SK-N-SH (cell line): Measurements from ENCODE around the gene DHCR24. TPM values are rescaled to one million over a fixed set of nuclear protein-coding genes. Genes with fewer than 3 reads are reported as not detected.

Experiments
- CTCF ChIA-PET: fragments of 300-600, 350-600 bp; formaldehyde crosslinking; extraction: SDS; loops from one replicate; lab custom pipeline; 2021; lab: Yijun Ruan, JAX
- POLR2A ChIA-PET: fragments of 350-600 bp; sonication (Branson Sonifier 250); formaldehyde crosslinking; extraction: SDS; loops from one replicate; lab custom pipeline; 2020; ENCODE audit warnings: antibody characterized with exemption, inconsistent platforms; lab: Yijun Ruan, JAX
- DNase-seq: peaks from one replicate; pipeline ENCODE4 v3.0.0; 2012
- H2AFZ ChIP-seq: fragments of 200-600 bp; sonication (generic); 2 replicates; pipeline ENCODE4 v1.8.1; 2016; ENCODE audit warnings: antibody characterized with exemption, mild to moderate bottlenecking, low read depth
- H3F3A ChIP-seq: fragments of 200-600 bp; sonication (generic); replicated peaks from 2 replicates; pipeline ENCODE3; 2016; ENCODE audit warnings: antibody characterized with exemption, mild to moderate bottlenecking; ENCODE audit not compliant: insufficient read depth
- H3K27ac ChIP-seq, 2 experiments: fragments of 200-500 bp in 1 of 2; fragments of 200-600 bp in 1 of 2; sonication (Bioruptor generic) in 1 of 2; sonication (generic), shearing (Covaris generic) in 1 of 2; 2 replicates each; pipeline versions ENCODE4 v1.5.1 to v1.6.1; 2014 to 2016; ENCODE audit warnings: low read depth in 2 of 2, inconsistent platforms in 1 of 2, low read length in 1 of 2, mild to moderate bottlenecking in 1 of 2, mixed read lengths in 1 of 2
- H3K27me3 ChIP-seq: fragments of 200-600 bp; sonication (generic), shearing (Covaris generic); 2 replicates; pipeline ENCODE4 v1.6.1; 2016; ENCODE audit warnings: mixed run types; ENCODE audit not compliant: insufficient read depth
- H3K36me3 ChIP-seq, 2 experiments: fragments of 200-500 bp in 1 of 2; fragments of 200-600 bp in 1 of 2; sonication (Bioruptor generic) in 1 of 2; sonication (generic) in 1 of 2; replicated peaks in 1 of 2; 2 replicates each; pipeline versions ENCODE3 to v1.5.1; 2014 to 2016; ENCODE audit warnings: low read length in 1 of 2, mild to moderate bottlenecking in 1 of 2; ENCODE audit not compliant: insufficient read depth in 2 of 2, control insufficient read depth in 1 of 2
- H3K4me1 ChIP-seq, 2 experiments: fragments of 200-500 bp in 1 of 2; fragments of 200-600 bp in 1 of 2; sonication (Bioruptor generic) in 1 of 2; sonication (generic), shearing (Covaris generic) in 1 of 2; 2 replicates each; pipeline versions ENCODE4 v1.5.1 to v1.6.1; 2014 to 2016; ENCODE audit warnings: low read depth in 1 of 2, low read length in 1 of 2, mixed run types in 1 of 2; ENCODE audit not compliant: insufficient read depth in 2 of 2, control insufficient read depth in 1 of 2
- H3K4me2 ChIP-seq: fragments of 200-600 bp; sonication (generic), shearing (Covaris generic); 2 replicates; pipeline ENCODE4 v1.6.1; 2017; ENCODE audit warnings: mixed run types
- H3K4me3 ChIP-seq, 2 experiments: fragments of 200-500 bp in 1 of 2; fragments of 200-600 bp in 1 of 2; sonication (Bioruptor generic) in 1 of 2; sonication (generic), shearing (Covaris generic) in 1 of 2; 2 replicates each; pipeline versions ENCODE4 v1.5.1 to v1.8.1; 2014 to 2016; ENCODE audit warnings: low read depth in 2 of 2, inconsistent platforms in 1 of 2, low read length in 1 of 2, mild to moderate bottlenecking in 1 of 2, mixed read lengths in 1 of 2, moderate library complexity in 1 of 2
- H3K79me2 ChIP-seq: fragments of 200-600 bp; sonication (generic); 2 replicates; pipeline ENCODE4 v1.8.1; 2017; ENCODE audit warnings: mild to moderate bottlenecking; ENCODE audit not compliant: insufficient read depth
- H3K9ac ChIP-seq: fragments of 200-600 bp; sonication (generic); 2 replicates; pipeline ENCODE4 v1.6.1; 2017; ENCODE audit warnings: mixed run types
- H3K9me2 ChIP-seq: fragments of 200-600 bp; sonication (generic); 2 replicates; pipeline ENCODE4 v1.6.1; 2017; ENCODE audit warnings: mixed run types
- H3K9me3 ChIP-seq: fragments of 200-600 bp; sonication (generic); 2 replicates; pipeline ENCODE4 v1.6.1; 2017; ENCODE audit warnings: mixed run types, mild to moderate bottlenecking, moderate library complexity
- H4K20me1 ChIP-seq: fragments of 200-600 bp; sonication (generic); 2 replicates; pipeline ENCODE4 v1.6.1; 2017; ENCODE audit warnings: mild to moderate bottlenecking, mixed run types; ENCODE audit not compliant: insufficient read depth
- ELF1 ChIP-seq: IDR thresholded peaks from 2 replicates; pipeline ENCODE4 v1.4.0; 2012
- EP300 ChIP-seq, 2 experiments: IDR thresholded peaks; 2 replicates each; pipeline versions ENCODE4 v1.4.0 to v1.6.1; 2012; ENCODE audit warnings: borderline replicate concordance in 1 of 2, low read depth in 1 of 2, low read length in 1 of 2
- EZH2phosphoT487 ChIP-seq: fragments of 200-600 bp; sonication (generic); IDR thresholded peaks from 2 replicates; pipeline ENCODE4 v1.6.1; 2017; ENCODE audit warnings: low read depth, mixed run types, mild to moderate bottlenecking, antibody characterized with exemption, moderate library complexity, borderline replicate concordance
- FOSL2 ChIP-seq: IDR thresholded peaks from 2 replicates; pipeline ENCODE4 v1.4.0; 2012; ENCODE audit warnings: low read depth, mild to moderate bottlenecking, moderate library complexity, borderline replicate concordance
- FOXJ3 ChIP-seq: sonication (generic); formaldehyde crosslinking; IDR thresholded peaks from 2 replicates; pipeline ENCODE4 v1.5.1; 2020; ENCODE audit warnings: mild to moderate bottlenecking, missing genetic modification reagents
- GABPA ChIP-seq: IDR thresholded peaks from 2 replicates; pipeline ENCODE4 v1.4.0; 2012; ENCODE audit warnings: low read depth, mild to moderate bottlenecking
- GATA2 ChIP-seq: sonication (generic); formaldehyde crosslinking; IDR thresholded peaks from 2 replicates; pipeline ENCODE4 v1.5.0; 2020; ENCODE audit warnings: mild to moderate bottlenecking, missing genetic modification reagents
- IRF3 ChIP-seq: fragments of 150-350 bp; IDR thresholded peaks from 2 replicates; pipeline ENCODE4 v1.6.1; 2016; ENCODE audit warnings: mild to moderate bottlenecking, low read depth, low read length
- JUND ChIP-seq: IDR thresholded peaks from 2 replicates; pipeline ENCODE4 v1.4.0; 2012
- MXI1 ChIP-seq: IDR thresholded peaks from 2 replicates; pipeline ENCODE4 v1.6.1; 2012; ENCODE audit warnings: mild to moderate bottlenecking, low read depth, low read length, improper control_type of control experiment
- NRF1 ChIP-seq: IDR thresholded peaks from 2 replicates; pipeline ENCODE4 v1.6.1; 2012; ENCODE audit warnings: low read depth, mild to moderate bottlenecking, low read length
- SIN3A ChIP-seq: IDR thresholded peaks from 2 replicates; pipeline ENCODE4 v1.6.1; 2012; ENCODE audit warnings: low read depth, mild to moderate bottlenecking, low read length, moderate library complexity, borderline replicate concordance
- SMC3 ChIP-seq: IDR thresholded peaks from 2 replicates; pipeline ENCODE4 v1.6.1; 2012; ENCODE audit warnings: low read depth, low read length, improper control_type of control experiment
- YY1 ChIP-seq: IDR thresholded peaks from 2 replicates; pipeline ENCODE4 v1.4.0; 2012; ENCODE audit warnings: low read depth, mild to moderate bottlenecking
- WGBS: methylation state at CpG from one replicate; pipeline ENCODE4 v1.1.6; 2017; ENCODE audit warnings: low lambda C conversion rate; 5-methylcytosine and 5-hydroxymethylcytosine counted together
- polyA plus RNA-seq, 3 experiments: library from polyadenylated mRNA; depleted of rRNA; stranded (reverse); fragments of >200 nt; gene quantifications; 2 replicates each; pipeline ENCODE4 v1.2.3, GENCODE V29; 2012
- TF ChIP-seq, protein P1 (sequence below): fragments of 200-600 bp; sonication (generic); IDR thresholded peaks from 2 replicates; pipeline ENCODE4 v1.6.1; 2017; ENCODE audit warnings: antibody characterized with exemption, mild to moderate bottlenecking, moderate library complexity

Gene DHCR24
- polyA plus RNA-seq, 1 of the 3 experiments (the other 2 are of a cell fraction) = 4.3 TPM

DNA sequence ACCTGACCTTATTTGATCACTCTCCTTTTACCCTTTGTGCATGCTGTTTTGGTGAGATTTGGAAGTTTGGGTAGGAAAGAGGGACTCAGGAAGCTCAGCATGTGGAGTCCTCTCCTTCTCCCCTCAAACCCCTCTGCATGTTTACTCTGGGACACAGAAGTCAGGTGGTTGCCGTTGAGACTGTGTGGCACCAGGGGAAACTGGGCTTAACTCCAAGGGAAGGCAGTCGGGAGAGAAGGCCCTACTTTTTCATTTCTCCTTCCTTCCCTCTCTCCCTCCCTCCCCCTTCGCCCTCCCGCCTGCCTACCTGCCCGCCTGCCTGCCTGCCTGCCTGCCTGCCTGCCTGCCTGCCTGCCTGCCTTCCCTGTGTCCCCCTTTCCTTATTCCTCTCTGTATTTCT, 51.0 kb downstream of the DHCR24 start:
- 47% methylated on average over 4 of the region's 5 CpGs for WGBS
- Histone ChIP-seq H3K9me2 (no peaks in the 10 kb centered on the region), H3K4me2 (no peak overlapping the region), H3K9me3 (peaks cover 5% of the 10 kb centered on the region; the same call in 1 of the 2 replicates), H3K27me3 (no peaks in the 10 kb centered on the region), H3K36me3 (no peaks in the 10 kb centered on the region), H3K27ac (no peak overlapping the region), H3K9ac (no peak overlapping the region), H3F3A (no peaks in the 10 kb centered on the region), H3K4me3 (no peak overlapping the region), H3K4me1 (no peaks in the 10 kb centered on the region), H2AFZ (no peak overlapping the region), H4K20me1 (no peaks in the 10 kb centered on the region), H3K79me2 (no peaks in the 10 kb centered on the region)
- ChIA-PET POLR2A (no interaction called here), CTCF (no interaction called here)
- TF ChIP-seq, protein P1, sequence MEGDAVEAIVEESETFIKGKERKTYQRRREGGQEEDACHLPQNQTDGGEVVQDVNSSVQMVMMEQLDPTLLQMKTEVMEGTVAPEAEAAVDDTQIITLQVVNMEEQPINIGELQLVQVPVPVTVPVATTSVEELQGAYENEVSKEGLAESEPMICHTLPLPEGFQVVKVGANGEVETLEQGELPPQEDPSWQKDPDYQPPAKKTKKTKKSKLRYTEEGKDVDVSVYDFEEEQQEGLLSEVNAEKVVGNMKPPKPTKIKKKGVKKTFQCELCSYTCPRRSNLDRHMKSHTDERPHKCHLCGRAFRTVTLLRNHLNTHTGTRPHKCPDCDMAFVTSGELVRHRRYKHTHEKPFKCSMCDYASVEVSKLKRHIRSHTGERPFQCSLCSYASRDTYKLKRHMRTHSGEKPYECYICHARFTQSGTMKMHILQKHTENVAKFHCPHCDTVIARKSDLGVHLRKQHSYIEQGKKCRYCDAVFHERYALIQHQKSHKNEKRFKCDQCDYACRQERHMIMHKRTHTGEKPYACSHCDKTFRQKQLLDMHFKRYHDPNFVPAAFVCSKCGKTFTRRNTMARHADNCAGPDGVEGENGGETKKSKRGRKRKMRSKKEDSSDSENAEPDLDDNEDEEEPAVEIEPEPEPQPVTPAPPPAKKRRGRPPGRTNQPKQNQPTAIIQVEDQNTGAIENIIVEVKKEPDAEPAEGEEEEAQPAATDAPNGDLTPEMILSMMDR = no peak
- TF ChIP-seq FOXJ3 (CRISPR knock-in tag) = no peak
- TF ChIP-seq GABPA = no peak
- no peak for TF ChIP-seq MXI1
- DNase-seq = no peak

GRCh38 chr1:54835131-54835898, 51.7 kb downstream of the DHCR24 start:
- ChIA-PET POLR2A (no interaction called here), CTCF (no interaction called here)
- Histone ChIP-seq H3K27me3 (no peaks in the 10 kb centered on the region), H3K9me3 (peaks cover 12% of the 10 kb centered on the region; the same call in 1 of the 2 replicates), H3K9ac (no peak overlapping the region), H3K4me2 (no peak overlapping the region), H3F3A (no peaks in the 10 kb centered on the region), H2AFZ (no peak overlapping the region), H3K9me2 (no peaks in the 10 kb centered on the region), H3K36me3 (no peaks in the 10 kb centered on the region), H3K27ac (no peak overlapping the region), H3K4me1 (no peaks in the 10 kb centered on the region), H3K79me2 (no peaks in the 10 kb centered on the region), H3K4me3 (no peak overlapping the region), H4K20me1 (no peaks in the 10 kb centered on the region)
- 68% methylated on average over 6 of the region's 6 CpGs for whole genome bisulfite sequencing
- TF ChIP-seq FOSL2 = no peak
- TF ChIP-seq GATA2 (CRISPR knock-in tag) = no peak
- no peak for TF ChIP-seq SIN3A
- TF ChIP-seq, protein P1 = no peak
- no peak for TF ChIP-seq FOXJ3 (CRISPR knock-in tag)
- TF ChIP-seq ELF1 = no peak
- TF ChIP-seq EP300 (IDR thresholded peaks at IDR 0.05; ENCODE audit: borderline replicate concordance in 1 of 2, low read depth in 1 of 2, low read length in 1 of 2) = no peak
- TF ChIP-seq NRF1 = no peak
- no peak for TF ChIP-seq YY1
- TF ChIP-seq IRF3 = no peak
- TF ChIP-seq JUND = no peak
- TF ChIP-seq EZH2phosphoT487 = no peak
- TF ChIP-seq SMC3 = no peak
- no peak for DNase-seq
